DOHH2 (cell line): Measurements from ENCODE around the gene BRICD5.

Experiments
- H3F3A ChIP-seq: fragments of 200-600 bp; sonication (generic), shearing (Covaris generic); 2 replicates; pipeline ENCODE4 v1.6.0; 2016; ENCODE audit warnings: antibody characterized with exemption, mild to moderate bottlenecking; ENCODE audit not compliant: control insufficient read depth, insufficient read depth
- H3K27ac ChIP-seq: fragments of 200-600 bp; sonication (generic); 2 replicates; pipeline ENCODE4 v1.5.1; 2014; ENCODE audit warnings: low read depth, mild to moderate bottlenecking, low read length, moderate library complexity
- H3K27me3 ChIP-seq: fragments of 200-600 bp; sonication (generic); 2 replicates; pipeline ENCODE4 v1.6.1; 2014; ENCODE audit warnings: mild to moderate bottlenecking, low read length, mixed read lengths; ENCODE audit not compliant: control insufficient read depth
- H3K36me3 ChIP-seq: fragments of 200-600 bp; sonication (generic); 2 replicates; pipeline ENCODE4 v1.6.1; 2014; ENCODE audit warnings: mild to moderate bottlenecking, low read length, moderate library complexity, mixed read lengths; ENCODE audit not compliant: control insufficient read depth
- H3K4me1 ChIP-seq: fragments of 200-600 bp; sonication (generic); 2 replicates; pipeline ENCODE4 v1.6.1; 2014; ENCODE audit warnings: mild to moderate bottlenecking, low read length, mixed read lengths; ENCODE audit not compliant: control insufficient read depth
- H3K4me2 ChIP-seq: fragments of 200-600 bp; sonication (generic); 2 replicates; pipeline ENCODE4 v1.6.0; 2014; ENCODE audit warnings: mild to moderate bottlenecking, low read length, moderate library complexity
- H3K4me3 ChIP-seq: fragments of 200-600 bp; sonication (generic); 2 replicates; pipeline ENCODE4 v1.5.1; 2014; ENCODE audit warnings: mild to moderate bottlenecking, low read length, mixed read lengths
- H3K79me2 ChIP-seq: fragments of 200-600 bp; sonication (generic); 2 replicates; pipeline ENCODE4 v1.6.1; 2014; ENCODE audit warnings: mild to moderate bottlenecking, low read length, mixed read lengths; ENCODE audit not compliant: control insufficient read depth
- H3K9me2 ChIP-seq: fragments of 200-600 bp; sonication (generic); replicated peaks from 2 replicates; pipeline ENCODE4 v1.6.1; 2014; ENCODE audit warnings: mild to moderate bottlenecking, low read length, mixed read lengths; ENCODE audit not compliant: control insufficient read depth
- H3K9me3 ChIP-seq: fragments of 200-600 bp; sonication (generic); 2 replicates; pipeline ENCODE4 v1.6.1; 2014; ENCODE audit warnings: antibody characterized with exemption, low read length, mixed read lengths; ENCODE audit not compliant: control insufficient read depth, insufficient read depth
- H4K20me1 ChIP-seq: fragments of 200-600 bp; sonication (generic); 2 replicates; pipeline ENCODE4 v1.6.0; 2014; ENCODE audit warnings: low read depth, mild to moderate bottlenecking, antibody characterized with exemption, low read length, moderate library complexity; ENCODE audit not compliant: control insufficient read depth, insufficient read depth
- EZH2phosphoT487 ChIP-seq: fragments of 200-600 bp; sonication (generic); IDR thresholded peaks from 2 replicates; pipeline ENCODE4 v1.6.1; 2017; ENCODE audit warnings: borderline replicate concordance, mild to moderate bottlenecking, antibody characterized with exemption, low read length, moderate library complexity, mixed read lengths
- TF ChIP-seq, protein P1 (sequence below): fragments of 200-600 bp; sonication (generic); IDR thresholded peaks from one replicate; pipeline ENCODE4 v1.5.1; 2014; ENCODE audit warnings: antibody characterized with exemption, mild to moderate bottlenecking, low read depth, low read length; ENCODE audit not compliant: poor library complexity, severe bottlenecking

Gene BRICD5

DNA sequence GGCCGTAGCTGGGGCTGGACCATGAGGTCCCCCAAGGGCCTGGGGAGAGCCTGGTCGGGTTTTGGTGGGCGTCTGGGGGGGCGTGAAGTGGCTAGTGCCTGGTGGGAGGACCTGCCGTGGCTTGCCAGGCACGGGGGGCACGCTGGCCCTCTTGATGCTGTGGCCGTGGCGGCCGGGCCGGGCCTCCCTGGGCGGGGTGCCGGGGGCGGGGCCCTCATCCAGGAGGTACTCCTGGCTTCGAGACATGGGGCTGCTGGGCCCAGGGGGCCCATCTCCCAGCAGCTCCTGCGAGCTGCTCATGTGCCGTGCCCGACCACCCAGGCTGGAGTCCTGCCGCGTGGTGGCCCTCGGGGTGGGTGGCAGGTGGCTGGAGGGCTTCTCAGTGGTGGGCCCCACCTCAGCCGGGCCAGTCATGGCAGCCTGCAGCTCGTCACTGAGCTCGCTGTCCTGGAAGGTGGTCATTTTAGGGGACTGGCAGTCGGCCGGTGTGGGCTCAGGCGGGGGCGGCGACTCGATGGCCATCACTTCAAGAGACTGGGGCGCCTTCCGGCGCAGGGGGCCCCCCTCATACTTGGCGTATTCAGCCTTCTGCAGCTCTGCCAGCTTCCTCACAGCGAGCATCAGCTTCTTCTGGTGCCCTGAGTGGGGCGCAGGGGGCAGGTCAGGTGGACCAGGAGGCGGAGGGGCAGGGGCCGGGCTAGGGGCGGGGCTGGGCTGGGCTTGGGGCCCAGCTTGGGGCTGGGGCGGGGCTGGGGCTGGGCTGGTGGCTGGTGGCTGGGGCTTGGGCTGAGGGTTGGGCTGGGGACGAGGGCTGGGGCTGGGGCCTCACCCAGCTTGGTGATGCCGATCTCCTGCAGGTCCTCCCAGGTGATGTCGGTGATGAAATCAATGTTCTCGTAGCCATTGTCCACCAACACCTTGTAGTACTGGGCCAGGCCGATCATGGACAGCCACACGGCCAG is 29.4 kb downstream of the BRICD5 start:
- Histone ChIP-seq H4K20me1 (no peaks in the 10 kb centered on the region), H3F3A (no peaks in the 10 kb centered on the region), H3K4me1 (0 out of 2 replicates have a peak, but pooled peaks cover 2% of the 10 kb centered on the region), H3K9me3 (no peaks in the 10 kb centered on the region), H3K9me2 (no peaks in the 10 kb centered on the region), H3K4me2 (no peak overlapping the region), H3K79me2 (no peaks in the 10 kb centered on the region), H3K36me3 (peaks cover 27% of the 10 kb centered on the region), H3K27ac (no peak overlapping the region), H3K4me3 (no peak overlapping the region), H3K27me3 (no peaks in the 10 kb centered on the region)
- TF ChIP-seq, protein P1, sequence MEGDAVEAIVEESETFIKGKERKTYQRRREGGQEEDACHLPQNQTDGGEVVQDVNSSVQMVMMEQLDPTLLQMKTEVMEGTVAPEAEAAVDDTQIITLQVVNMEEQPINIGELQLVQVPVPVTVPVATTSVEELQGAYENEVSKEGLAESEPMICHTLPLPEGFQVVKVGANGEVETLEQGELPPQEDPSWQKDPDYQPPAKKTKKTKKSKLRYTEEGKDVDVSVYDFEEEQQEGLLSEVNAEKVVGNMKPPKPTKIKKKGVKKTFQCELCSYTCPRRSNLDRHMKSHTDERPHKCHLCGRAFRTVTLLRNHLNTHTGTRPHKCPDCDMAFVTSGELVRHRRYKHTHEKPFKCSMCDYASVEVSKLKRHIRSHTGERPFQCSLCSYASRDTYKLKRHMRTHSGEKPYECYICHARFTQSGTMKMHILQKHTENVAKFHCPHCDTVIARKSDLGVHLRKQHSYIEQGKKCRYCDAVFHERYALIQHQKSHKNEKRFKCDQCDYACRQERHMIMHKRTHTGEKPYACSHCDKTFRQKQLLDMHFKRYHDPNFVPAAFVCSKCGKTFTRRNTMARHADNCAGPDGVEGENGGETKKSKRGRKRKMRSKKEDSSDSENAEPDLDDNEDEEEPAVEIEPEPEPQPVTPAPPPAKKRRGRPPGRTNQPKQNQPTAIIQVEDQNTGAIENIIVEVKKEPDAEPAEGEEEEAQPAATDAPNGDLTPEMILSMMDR, result no peak
- no peak for TF ChIP-seq EZH2phosphoT487

DNA sequence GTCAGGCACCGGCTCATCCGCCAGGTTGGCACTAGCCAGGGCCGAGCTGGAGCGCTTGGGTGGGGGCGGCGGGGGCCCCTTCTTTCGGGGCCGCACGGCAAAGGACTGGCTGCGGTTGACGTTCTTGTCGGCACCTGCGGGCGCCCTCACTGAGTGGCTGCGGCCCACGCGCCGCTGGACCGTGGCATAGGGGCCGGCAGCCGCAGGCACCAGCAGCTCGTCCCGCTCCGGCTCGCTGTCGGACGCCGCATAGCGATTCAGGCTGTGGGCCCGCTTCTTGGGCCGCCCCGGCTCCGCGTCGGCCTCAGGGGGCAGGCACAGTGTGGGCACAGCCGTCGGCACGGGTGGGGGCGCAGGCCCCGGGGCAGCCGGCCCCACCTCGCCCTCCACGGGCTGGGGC is 30.2 kb downstream of the BRICD5 start:
- no peaks in the 10 kb centered on the region for H3F3A ChIP-seq
- no peaks in the 10 kb centered on the region for H3K9me2 ChIP-seq
- H3K36me3 ChIP-seq, result peaks cover 35% of the 10 kb centered on the region
- no peaks in the 10 kb centered on the region for H4K20me1 ChIP-seq
- no peaks in the 10 kb centered on the region for H3K9me3 ChIP-seq
- no peak overlapping the region for H3K27ac ChIP-seq
- H3K27me3 ChIP-seq, result no peaks in the 10 kb centered on the region
- no peak for TF ChIP-seq EZH2phosphoT487
- TF ChIP-seq, protein P1, result no peak
- H3K4me1 ChIP-seq, result 0 out of 2 replicates have a peak, but pooled peaks cover 2% of the 10 kb centered on the region
- no peak overlapping the region for H3K4me2 ChIP-seq
- no peak overlapping the region for H3K4me3 ChIP-seq
- H3K79me2 ChIP-seq, result no peaks in the 10 kb centered on the region

DNA sequence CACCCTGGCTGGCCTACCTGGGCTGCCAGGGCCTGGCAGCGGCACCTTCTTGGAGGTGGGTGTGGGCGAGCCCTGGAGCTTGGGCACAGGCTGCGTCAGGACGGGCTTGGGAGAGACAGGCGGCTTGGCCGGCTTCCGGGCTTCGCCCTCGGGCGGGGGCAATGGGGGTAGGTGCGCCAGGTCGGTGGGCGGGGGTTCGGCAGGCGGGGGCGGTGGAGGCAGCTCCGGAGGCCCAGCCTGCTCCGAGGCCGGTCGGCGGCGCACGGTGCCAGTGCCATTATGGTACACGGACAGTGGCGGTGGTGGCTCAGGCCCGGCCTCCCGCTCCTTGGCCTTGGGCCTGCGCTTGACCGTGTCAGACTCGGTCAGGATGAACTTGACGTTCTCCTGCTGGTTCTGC is 31.1 kb downstream of the BRICD5 start:
- TF ChIP-seq EZH2phosphoT487, result no peak
- TF ChIP-seq, protein P1, result no peak
- H3K4me3 ChIP-seq, result no peak overlapping the region
- H3K27ac ChIP-seq, result no peak overlapping the region
- H4K20me1 ChIP-seq, result no peaks in the 10 kb centered on the region
- no peaks in the 10 kb centered on the region for H3K9me2 ChIP-seq
- 0 out of 2 replicates have a peak, but pooled peaks cover 2% of the 10 kb centered on the region for H3K4me1 ChIP-seq
- no peaks in the 10 kb centered on the region for H3F3A ChIP-seq
- H3K9me3 ChIP-seq, result no peaks in the 10 kb centered on the region
- H3K4me2 ChIP-seq, result no peak overlapping the region
- no peaks in the 10 kb centered on the region for H3K27me3 ChIP-seq
- H3K36me3 ChIP-seq, result peaks cover 44% of the 10 kb centered on the region
- no peaks in the 10 kb centered on the region for H3K79me2 ChIP-seq
